HG02571 (cell line): ENCODE measurements around the gene ARHGEF12.

Experiments
- ATAC-seq: cut with Tn5 transposase; IDR thresholded peaks from one replicate; pipeline ENCODE4 v1.9.1; 2021; ENCODE audit warnings: mild to moderate bottlenecking, moderate library complexity; ENCODE audit not compliant: unreplicated experiment

The ARHGEF12 gene

DNA sequence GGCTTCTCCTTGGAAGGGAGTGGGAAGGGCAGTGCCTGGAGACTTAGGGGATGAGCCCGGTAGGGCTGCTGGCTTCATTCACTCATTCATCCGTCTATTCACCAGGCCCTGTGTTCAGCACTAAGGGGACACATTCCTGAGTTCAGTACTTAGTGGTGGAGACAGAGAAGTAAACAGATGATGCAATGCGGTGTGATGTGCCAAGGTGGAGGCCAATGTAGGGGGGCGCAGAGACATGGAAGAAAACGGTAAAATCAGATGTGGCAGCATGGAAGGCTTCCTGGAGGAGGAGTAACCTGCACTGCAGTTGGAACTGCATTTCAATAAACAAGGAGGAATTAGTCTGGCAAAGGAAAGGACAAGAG is 196.6 kb downstream of the ARHGEF12 start:
- no peak for ATAC-seq

DNA sequence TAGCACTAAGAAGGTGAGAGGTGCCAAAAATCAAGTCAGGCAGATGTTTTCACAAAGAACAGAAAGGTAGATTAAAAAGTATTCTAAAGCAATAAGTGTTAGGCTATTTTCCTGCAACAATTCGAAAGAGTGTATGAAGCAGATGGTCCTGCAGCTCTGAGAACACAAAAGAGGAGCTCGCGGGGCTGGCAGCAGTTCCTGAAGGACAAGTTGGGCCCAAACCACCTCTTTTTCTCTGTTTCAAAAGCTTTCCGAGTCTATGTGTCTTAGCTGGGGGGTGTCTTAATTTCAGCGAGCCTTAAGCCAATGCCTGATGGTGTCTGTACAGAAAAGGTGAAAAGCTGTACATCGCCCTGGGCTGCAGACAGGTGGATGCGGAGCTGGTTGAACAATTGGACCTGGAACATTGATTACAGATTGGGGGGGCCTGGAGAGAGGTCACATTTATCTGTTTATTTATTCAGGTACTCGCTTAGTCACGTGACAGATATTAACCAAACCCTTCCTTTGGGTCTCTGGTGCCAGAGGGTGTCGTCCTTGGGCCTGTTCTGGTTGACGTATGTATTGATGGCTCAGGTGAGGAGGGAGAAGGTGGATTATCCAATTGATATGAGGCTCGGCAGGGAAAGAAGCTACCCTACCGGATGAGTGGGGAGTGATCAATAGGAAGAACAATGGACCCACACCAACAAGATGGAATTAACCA is 200.0 kb downstream of the ARHGEF12 start:
- no peak for ATAC-seq

DNA sequence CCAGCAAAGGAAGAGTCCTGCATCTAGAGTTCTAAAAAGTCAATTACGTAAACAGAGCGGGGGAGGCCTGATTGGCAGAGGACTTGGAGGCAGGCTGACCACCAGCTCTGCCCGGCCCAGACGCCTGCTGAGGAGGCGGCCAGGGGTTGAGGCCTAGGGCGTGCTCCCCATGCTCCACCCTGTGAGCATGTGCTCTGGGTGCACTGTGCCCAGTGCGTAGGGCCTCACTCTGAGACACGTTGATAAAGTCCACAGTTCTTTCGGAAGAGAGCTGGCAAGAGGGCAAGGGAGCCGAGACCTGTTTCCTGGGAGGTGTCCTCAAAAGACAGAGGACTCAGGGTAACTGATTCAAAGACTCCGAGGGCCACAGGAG is 200.6 kb downstream of the ARHGEF12 start:
- ATAC-seq: no peak

DNA sequence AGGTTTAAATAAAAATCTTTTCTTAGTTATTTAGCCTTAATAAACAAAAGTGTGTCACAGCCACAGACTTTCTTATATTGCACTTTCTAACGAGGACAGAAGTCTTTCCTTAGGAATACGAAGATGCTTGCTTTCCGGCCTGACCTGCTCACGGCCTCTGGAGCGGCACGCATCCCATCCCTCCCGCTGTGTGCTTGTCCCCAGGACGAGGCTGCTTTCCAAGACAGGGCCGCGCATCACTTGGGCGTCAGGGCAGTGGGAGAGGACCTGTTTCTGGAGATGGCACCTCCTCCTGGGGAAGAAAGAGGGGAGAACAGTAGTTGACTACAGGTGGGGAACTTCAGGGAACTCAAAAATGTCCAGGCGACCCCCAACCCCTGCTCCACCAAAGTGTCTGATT is 201.8 kb downstream of the ARHGEF12 start:
- no peak for ATAC-seq

DNA sequence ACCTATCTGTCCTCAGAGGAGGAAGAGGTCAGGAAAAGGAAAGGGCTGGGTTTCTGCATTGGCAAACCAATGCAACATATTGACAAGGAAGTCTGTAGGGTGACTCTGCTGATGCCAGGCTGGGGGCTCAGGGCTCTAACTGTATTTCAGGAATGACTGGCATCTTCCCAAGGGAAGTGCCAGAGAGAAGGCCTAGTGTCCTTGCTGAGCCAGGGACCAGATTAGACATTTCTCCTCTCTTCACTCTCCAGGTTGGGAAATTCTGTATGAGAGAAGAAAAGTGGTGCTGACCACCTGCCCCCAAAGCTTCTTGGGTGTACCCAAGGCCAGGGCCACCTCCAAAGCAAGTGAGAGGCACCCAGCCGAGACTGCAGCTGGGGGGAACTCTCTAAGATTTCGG is 202.5 kb downstream of the ARHGEF12 start:
- ATAC-seq: no peak
